Osteoblast (primary cell): ENCODE results near the gene LGSN. TPM values are rescaled to one million over a fixed set of nuclear protein-coding genes. Genes with fewer than 3 reads are reported as not detected.

ENCODE experiments used
- DNase-seq: peaks from one replicate; pipeline ENCODE4 v3.0.0; 2011; ENCODE audit warnings: low spot score, mixed read lengths; ENCODE audit not compliant: insufficient read length; ENCODE audit errors: missing footprints
- H2AFZ ChIP-seq: 2 replicates; pipeline ENCODE4 v1.6.0; 2011; ENCODE audit warnings: mild to moderate bottlenecking, low read length
- H3K27ac ChIP-seq: 2 replicates; pipeline ENCODE4 v1.5.1; 2011; ENCODE audit warnings: mild to moderate bottlenecking, low read depth, low read length, moderate library complexity
- H3K27me3 ChIP-seq: 2 replicates; pipeline ENCODE4 v1.6.0; 2012; ENCODE audit warnings: mild to moderate bottlenecking, control low read depth, inconsistent platforms, low read length, moderate library complexity; ENCODE audit not compliant: insufficient read depth
- H3K36me3 ChIP-seq: 2 replicates; pipeline ENCODE4 v1.5.1; 2011; ENCODE audit warnings: mild to moderate bottlenecking, low read length, control low read depth, moderate library complexity; ENCODE audit not compliant: insufficient read depth
- H3K4me1 ChIP-seq: 2 replicates; pipeline ENCODE4 v1.5.1; 2011; ENCODE audit warnings: mild to moderate bottlenecking, low read length, control low read depth, moderate library complexity; ENCODE audit not compliant: insufficient read depth
- H3K4me2 ChIP-seq: 2 replicates; pipeline ENCODE4 v1.6.0; 2011; ENCODE audit warnings: mild to moderate bottlenecking, low read length; ENCODE audit not compliant: insufficient read depth
- H3K4me3 ChIP-seq: fragments of 200-600 bp; sonication (generic); 3 replicates; pipeline ENCODE4 v1.5.1; 2012; ENCODE audit warnings: mild to moderate bottlenecking, low read length, inconsistent platforms; ENCODE audit not compliant: insufficient read depth
- H3K79me2 ChIP-seq: 2 replicates; pipeline ENCODE4 v1.6.0; 2012; ENCODE audit warnings: mild to moderate bottlenecking, low read length, control low read depth, inconsistent platforms; ENCODE audit not compliant: insufficient read depth
- H3K9me3 ChIP-seq: 2 replicates; pipeline ENCODE4 v1.5.1; 2011; ENCODE audit warnings: low read depth, low read length, control low read depth
- H4K20me1 ChIP-seq: 2 replicates; pipeline ENCODE4 v1.6.0; 2012; ENCODE audit warnings: mild to moderate bottlenecking, low read length, control low read depth; ENCODE audit not compliant: insufficient read depth
- total RNA-seq: library from RNA; depleted of rRNA; stranded (reverse); fragments of >200 nt; gene quantifications from 2 replicates; pipeline ENCODE4 v1.2.3, GENCODE V29; 2012
- TF ChIP-seq, protein P1 (sequence below): IDR thresholded peaks from 2 replicates; pipeline ENCODE4 v1.5.1; 2011; ENCODE audit warnings: mild to moderate bottlenecking, low read depth, low read length, moderate library complexity; ENCODE audit errors: extremely low read depth

LGSN gene
- total RNA-seq, 1 donor: not detected

DNA sequence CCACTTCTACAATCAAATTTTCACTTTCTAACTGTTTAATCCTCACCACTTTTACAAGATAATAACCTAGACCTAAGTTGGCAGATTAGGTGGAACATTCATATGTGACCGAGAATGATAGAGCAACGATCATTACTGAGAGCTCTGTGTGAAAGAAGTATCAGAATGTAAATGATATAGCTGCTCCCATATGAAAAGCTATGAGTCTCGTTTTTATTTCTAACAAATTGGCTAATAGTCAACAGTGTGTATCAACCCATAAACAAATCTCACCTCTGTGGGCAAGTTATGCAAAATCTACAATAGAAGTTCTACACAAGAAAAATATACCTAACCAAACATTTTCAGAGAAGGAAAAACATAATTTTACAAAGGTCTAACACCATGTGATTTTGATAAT lies 3.7 kb downstream of the LGSN start:
- Histone ChIP-seq H3K9me3 (no peaks in the 10 kb centered on the region), H2AFZ (no peak overlapping the region), H3K36me3 (no peaks in the 10 kb centered on the region), H3K79me2 (no peaks in the 10 kb centered on the region), H3K27me3 (no peaks in the 10 kb centered on the region), H3K4me1 (no peaks in the 10 kb centered on the region), H3K27ac (no peak overlapping the region), H4K20me1 (no peaks in the 10 kb centered on the region), H3K4me3 (no peak overlapping the region), H3K4me2 (no peak overlapping the region)
- TF ChIP-seq, protein P1, sequence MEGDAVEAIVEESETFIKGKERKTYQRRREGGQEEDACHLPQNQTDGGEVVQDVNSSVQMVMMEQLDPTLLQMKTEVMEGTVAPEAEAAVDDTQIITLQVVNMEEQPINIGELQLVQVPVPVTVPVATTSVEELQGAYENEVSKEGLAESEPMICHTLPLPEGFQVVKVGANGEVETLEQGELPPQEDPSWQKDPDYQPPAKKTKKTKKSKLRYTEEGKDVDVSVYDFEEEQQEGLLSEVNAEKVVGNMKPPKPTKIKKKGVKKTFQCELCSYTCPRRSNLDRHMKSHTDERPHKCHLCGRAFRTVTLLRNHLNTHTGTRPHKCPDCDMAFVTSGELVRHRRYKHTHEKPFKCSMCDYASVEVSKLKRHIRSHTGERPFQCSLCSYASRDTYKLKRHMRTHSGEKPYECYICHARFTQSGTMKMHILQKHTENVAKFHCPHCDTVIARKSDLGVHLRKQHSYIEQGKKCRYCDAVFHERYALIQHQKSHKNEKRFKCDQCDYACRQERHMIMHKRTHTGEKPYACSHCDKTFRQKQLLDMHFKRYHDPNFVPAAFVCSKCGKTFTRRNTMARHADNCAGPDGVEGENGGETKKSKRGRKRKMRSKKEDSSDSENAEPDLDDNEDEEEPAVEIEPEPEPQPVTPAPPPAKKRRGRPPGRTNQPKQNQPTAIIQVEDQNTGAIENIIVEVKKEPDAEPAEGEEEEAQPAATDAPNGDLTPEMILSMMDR: no peak
- no peak for DNase-seq

DNA sequence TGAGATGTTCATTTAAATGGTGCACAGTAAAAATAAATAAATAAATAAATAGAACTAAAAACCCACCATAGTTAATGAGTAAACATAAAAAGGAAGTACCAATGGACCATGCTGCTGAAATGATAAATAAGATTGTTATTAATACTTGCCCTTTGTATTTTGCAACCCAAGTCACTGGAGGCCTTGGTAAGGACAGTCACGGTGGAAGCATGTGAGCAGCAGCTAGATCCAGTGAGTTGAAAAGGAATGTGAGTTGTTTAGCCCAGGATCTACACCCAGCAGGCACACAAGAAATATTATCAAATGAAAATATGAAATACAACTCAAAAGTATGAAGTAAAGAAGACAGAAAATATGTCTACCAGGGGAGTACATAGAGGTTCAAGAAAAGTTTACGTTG lies 6.7 kb downstream of the LGSN start:
- H3K27me3 ChIP-seq: no peaks in the 10 kb centered on the region
- no peaks in the 10 kb centered on the region for H4K20me1 ChIP-seq
- no peaks in the 10 kb centered on the region for H3K36me3 ChIP-seq
- TF ChIP-seq, protein P1: no peak
- H3K4me1 ChIP-seq: no peaks in the 10 kb centered on the region
- H3K4me3 ChIP-seq: no peak overlapping the region
- H3K27ac ChIP-seq: no peak overlapping the region
- no peak overlapping the region for H3K4me2 ChIP-seq
- no peak for DNase-seq
- H2AFZ ChIP-seq: no peak overlapping the region
- H3K9me3 ChIP-seq: no peaks in the 10 kb centered on the region
- H3K79me2 ChIP-seq: no peaks in the 10 kb centered on the region

DNA sequence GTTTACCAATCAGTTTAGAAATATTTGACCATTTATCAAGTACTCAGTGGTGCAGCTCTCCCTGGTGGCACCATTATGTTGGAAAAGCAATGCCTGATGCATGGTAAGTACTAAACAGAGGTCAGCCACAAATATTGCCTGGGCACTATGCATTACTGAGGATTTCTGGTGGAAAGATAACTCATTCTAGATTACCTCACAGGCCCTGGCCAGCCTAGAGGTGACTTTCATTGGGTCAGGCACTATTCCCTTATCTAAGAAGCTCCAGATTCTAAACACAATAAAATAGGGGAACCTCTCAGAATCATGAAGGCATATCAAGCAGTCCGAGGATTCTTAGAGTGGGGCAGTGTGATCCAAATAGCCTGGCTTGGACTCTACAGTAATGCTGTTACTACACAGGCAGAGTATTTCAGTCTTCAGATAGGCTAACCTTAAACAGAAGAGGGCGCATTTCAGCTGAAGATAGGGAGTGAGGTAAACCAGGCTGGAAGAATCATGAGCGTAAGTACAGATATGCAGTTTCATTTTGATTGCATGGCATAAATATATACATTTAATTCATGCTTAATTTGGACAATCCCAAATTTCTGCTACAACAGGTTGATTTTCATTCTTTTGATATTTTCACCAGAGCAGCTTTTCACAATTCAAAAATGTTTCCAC lies 12.1 kb downstream of the LGSN start:
- no peaks in the 10 kb centered on the region for H3K9me3 ChIP-seq
- H3K27ac ChIP-seq: no peak overlapping the region
- TF ChIP-seq, protein P1: peak; percentile 58
- H3K4me2 ChIP-seq: peak overlapping the region; percentile 18
- H3K79me2 ChIP-seq: no peaks in the 10 kb centered on the region
- H3K27me3 ChIP-seq: no peaks in the 10 kb centered on the region
- H3K36me3 ChIP-seq: no peaks in the 10 kb centered on the region
- H4K20me1 ChIP-seq: no peaks in the 10 kb centered on the region
- no peaks in the 10 kb centered on the region for H3K4me1 ChIP-seq
- H2AFZ ChIP-seq: no peak overlapping the region
- H3K4me3 ChIP-seq: peak overlapping the region; percentile 45
- peak; percentile 64 for DNase-seq

DNA sequence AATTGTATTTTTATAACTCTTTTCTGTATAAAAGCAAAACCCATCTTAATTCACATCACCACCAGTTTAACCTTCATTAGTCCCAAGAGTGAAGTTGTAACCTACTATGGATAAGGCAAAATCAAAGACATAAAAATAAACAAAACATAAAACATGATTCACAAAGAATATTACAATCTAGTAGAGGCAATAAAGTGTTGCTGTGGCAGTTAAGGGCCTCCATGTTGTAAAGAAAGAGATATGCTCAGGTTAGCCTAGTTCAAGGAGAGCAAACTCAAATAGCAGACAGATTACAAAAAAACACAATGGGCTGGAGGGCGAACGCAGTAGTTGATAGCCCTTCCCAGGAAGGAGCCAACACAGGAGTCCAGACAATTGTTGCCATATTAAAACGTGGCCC lies 13.4 kb downstream of the LGSN start:
- no peak overlapping the region for H3K4me2 ChIP-seq
- no peak overlapping the region for H2AFZ ChIP-seq
- no peaks in the 10 kb centered on the region for H3K27me3 ChIP-seq
- no peaks in the 10 kb centered on the region for H3K79me2 ChIP-seq
- H3K4me3 ChIP-seq: no peak overlapping the region
- no peaks in the 10 kb centered on the region for H3K9me3 ChIP-seq
- no peaks in the 10 kb centered on the region for H4K20me1 ChIP-seq
- no peaks in the 10 kb centered on the region for H3K36me3 ChIP-seq
- H3K27ac ChIP-seq: no peak overlapping the region
- no peaks in the 10 kb centered on the region for H3K4me1 ChIP-seq
- no peak for DNase-seq
- TF ChIP-seq, protein P1: no peak
